Measurements from ENCODE around the gene MASP2.
"Not testable (repeated sequence)": the region's sequence is repeated elsewhere in the genome, so short reads cannot be mapped to it uniquely, and the experiment has no call there.

The MASP2 gene

DNA sequence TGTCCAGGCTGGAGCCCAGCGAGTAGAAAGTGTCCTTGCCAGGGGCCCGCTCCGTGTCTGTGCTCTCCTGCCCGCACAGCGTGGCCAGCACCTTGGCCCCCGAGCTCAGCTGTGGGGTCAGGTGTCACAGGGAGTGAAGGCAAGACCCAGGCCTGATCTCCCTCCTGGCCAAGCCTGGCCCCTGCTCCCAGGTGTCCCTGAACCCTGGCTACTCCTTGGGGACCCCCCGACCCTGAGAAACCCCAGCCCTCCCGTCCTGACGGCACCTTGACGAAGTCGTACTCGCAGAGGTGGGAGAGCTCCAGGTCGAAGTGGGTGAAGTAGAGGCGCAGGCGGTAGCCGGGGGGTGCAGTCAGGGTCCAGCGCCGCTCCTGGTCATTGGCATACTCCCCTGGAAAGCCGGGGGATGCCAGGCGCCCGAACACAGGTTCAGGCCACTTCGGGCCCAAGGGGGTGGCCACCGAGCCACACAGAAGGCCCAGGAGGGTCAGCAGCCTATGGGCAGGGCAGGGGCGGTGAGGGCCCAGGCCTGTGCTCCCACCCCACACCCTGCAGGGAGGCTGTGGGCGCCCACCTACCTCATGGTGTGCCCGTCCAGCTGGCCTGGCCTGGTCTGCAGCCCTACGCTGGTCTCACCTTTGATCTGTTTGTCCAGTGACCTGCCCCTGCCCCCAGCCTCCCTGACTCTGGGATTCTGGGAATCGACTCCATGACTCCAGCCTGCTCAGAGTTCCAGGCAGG lies at the start of gene MASP2:
Gene MASP2 (minus strand): TSS at position 615 of the 741 bp plus-strand sequence. CDS start 32 bp downstream, at position 583.
- no peak for DNase-seq (ENCODE audit: extremely low spot score)
- no peak for TF ChIP-seq LEF1 (IDR thresholded peaks at IDR 0.05; ENCODE audit: borderline replicate concordance)
- no peak for TF ChIP-seq NFRKB (IDR thresholded peaks at IDR 0.05)
- TF ChIP-seq TARDBP (IDR thresholded peaks at IDR 0.05), result no peak
- TF ChIP-seq FOXA1 (IDR thresholded peaks at IDR 0.05), result no peak
- no peak for TF ChIP-seq BHLHE40 (IDR thresholded peaks at IDR 0.05; ENCODE audit: borderline replicate concordance)
- no peak for TF ChIP-seq ELF4 (IDR thresholded peaks at IDR 0.05)
- no peak for TF ChIP-seq SP1 (IDR thresholded peaks at IDR 0.05)
- CTCF ChIA-PET, result interaction anchor here (0.8 kb wide), 1 partner anchor 9 kb away, joined by 5 read pairs; no protein-coding TSS in a partner anchor
- POLR2A ChIA-PET, result no interaction called here

DNA sequence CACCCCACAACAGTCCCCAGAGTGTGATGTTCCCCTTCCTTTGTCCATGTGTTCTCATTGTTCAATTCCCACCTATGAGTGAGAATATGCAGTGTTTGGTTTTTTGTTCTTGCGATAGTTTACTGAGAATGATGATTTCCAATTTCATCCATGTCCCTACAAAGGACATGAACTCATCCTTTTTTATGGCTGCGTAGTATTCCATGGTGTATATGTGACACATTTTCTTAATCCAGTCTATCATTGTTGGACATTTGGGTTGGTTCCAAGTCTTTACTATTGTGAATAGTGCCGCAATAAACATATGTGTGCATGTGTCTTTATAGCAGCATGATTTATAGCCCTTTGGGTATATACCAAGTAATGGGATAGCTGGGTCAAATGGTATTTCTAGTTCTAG lies 36.7 kb upstream of the MASP2 start:
- CTCF ChIA-PET; POLR2A ChIA-PET; DNase-seq (ENCODE audit: extremely low spot score): not testable (repeated sequence)

GRCh38 chr1:11080931-11081330 lies 33.9 kb upstream of the MASP2 start:
- no peak for TF ChIP-seq ZNF384 (IDR thresholded peaks at IDR 0.05)
- TF ChIP-seq CTBP1 (IDR thresholded peaks at IDR 0.05; ENCODE audit: borderline replicate concordance), result no peak
- TF ChIP-seq ARNT (IDR thresholded peaks at IDR 0.05), result no peak
- no peak for TF ChIP-seq FOXA1 (IDR thresholded peaks at IDR 0.05)
- no peak for TF ChIP-seq HDGF (IDR thresholded peaks at IDR 0.05; ENCODE audit: borderline replicate concordance)
- TF ChIP-seq SP1 (IDR thresholded peaks at IDR 0.05), result no peak
- TF ChIP-seq BHLHE40 (IDR thresholded peaks at IDR 0.05; ENCODE audit: borderline replicate concordance), result no peak
- no peak for TF ChIP-seq L3MBTL2 (conservative IDR thresholded peaks at IDR 0.05)
- no peak for TF ChIP-seq NFRKB (IDR thresholded peaks at IDR 0.05)
- TF ChIP-seq FOXM1 (IDR thresholded peaks at IDR 0.05; ENCODE audit: borderline replicate concordance), result no peak
- TF ChIP-seq SUZ12 (IDR thresholded peaks at IDR 0.05), result no peak
- TF ChIP-seq TARDBP (IDR thresholded peaks at IDR 0.05), result no peak
- no peak for TF ChIP-seq ELF4 (IDR thresholded peaks at IDR 0.05)
- ChIA-PET POLR2A (interaction anchor here (4.3 kb wide), 1 partner anchor 18 kb away, joined by 14 read pairs; the partner anchor contains the start of gene EXOSC10), CTCF (interaction anchor here (0.9 kb wide), 1 partner anchor 8 kb away, joined by 3 read pairs; no protein-coding TSS in a partner anchor)
- DNase-seq (ENCODE audit: extremely low spot score), result no peak

GRCh38 chr1:11078631-11079030 lies 31.6 kb upstream of the MASP2 start:
- TF ChIP-seq SUZ12 (IDR thresholded peaks at IDR 0.05), result no peak
- TF ChIP-seq FOXA1 (IDR thresholded peaks at IDR 0.05), result no peak
- TF ChIP-seq FOXK2 (IDR thresholded peaks at IDR 0.05), result no peak
- no peak for TF ChIP-seq CTBP1 (IDR thresholded peaks at IDR 0.05; ENCODE audit: borderline replicate concordance)
- no peak for TF ChIP-seq BHLHE40 (IDR thresholded peaks at IDR 0.05; ENCODE audit: borderline replicate concordance)
- TF ChIP-seq L3MBTL2 (conservative IDR thresholded peaks at IDR 0.05), result no peak
- DNase-seq (ENCODE audit: extremely low spot score), result no peak
- POLR2A ChIA-PET, result interaction anchor here (4.3 kb wide), 1 partner anchor 21 kb away, joined by 14 read pairs; the partner anchor contains the start of gene EXOSC10
- CTCF ChIA-PET, result no interaction called here

GRCh38 chr1:11073398-11073797 lies 26.4 kb upstream of the MASP2 start:
- CTCF ChIA-PET, result interaction anchor here (1.0 kb wide), 1 partner anchor 8 kb away, joined by 3 read pairs; no protein-coding TSS in a partner anchor
- POLR2A ChIA-PET, result not testable (repeated sequence)

DNA sequence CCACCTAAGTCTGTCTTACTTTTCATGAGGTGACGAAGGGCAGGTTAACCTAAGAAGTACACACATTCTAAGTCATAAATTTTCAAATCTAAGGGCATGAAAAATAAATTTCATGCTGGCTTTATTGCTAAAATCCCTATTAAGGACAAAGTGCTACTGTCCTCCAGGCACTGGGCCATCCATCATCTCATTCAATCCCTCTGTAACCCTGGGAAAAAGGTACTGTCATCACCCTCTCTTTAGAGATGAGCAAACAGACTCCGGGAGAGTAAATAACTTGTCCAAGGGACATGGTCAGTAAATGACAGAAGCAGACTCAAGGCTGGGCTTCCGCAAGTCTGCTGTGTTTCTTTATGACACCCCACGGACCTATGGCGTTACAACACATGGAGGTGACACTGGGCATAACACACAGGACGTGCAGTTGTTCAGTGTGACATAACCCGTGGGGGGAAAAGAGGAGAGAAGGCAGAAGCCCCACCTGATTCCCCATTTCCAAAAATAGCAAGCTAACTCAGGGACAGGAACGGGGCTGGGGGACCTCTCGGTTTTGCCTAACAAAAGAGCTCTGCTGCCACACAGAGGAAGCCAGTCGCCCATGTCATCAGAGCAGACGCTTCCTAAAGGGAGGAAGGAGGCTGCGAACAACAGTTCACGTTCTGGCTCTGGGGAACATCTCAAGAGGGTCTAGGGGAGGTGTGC lies 25.3 kb upstream of the MASP2 start:
- TF ChIP-seq LEF1 (IDR thresholded peaks at IDR 0.05; ENCODE audit: borderline replicate concordance) (no peak), ELF4 (IDR thresholded peaks at IDR 0.05) (no peak), PKNOX1 (IDR thresholded peaks at IDR 0.05) (no peak)
- ChIA-PET POLR2A (interaction anchor here (0.7 kb wide), 1 partner anchor 13 kb away, joined by 4 read pairs; the partner anchor contains the start of gene SRM), CTCF (interaction anchor here (1.0 kb wide), 1 partner anchor 9 kb away, joined by 3 read pairs; no protein-coding TSS in a partner anchor)
- no peak for DNase-seq (ENCODE audit: extremely low spot score)

More at GRCh38 chr1:11073398-11073797, 26.4 kb upstream of the MASP2 start:
- DNase-seq (ENCODE audit: extremely low spot score), result not testable (repeated sequence)

GRCh38 chr1:11071463-11072215 lies 24.6 kb upstream of the MASP2 start:
- no peak for DNase-seq (ENCODE audit: extremely low spot score)
- ChIA-PET CTCF (no interaction called here), POLR2A (interaction anchor here (0.8 to 2.5 kb wide), 3 partner anchors 12 to 28 kb away, joined by 4 to 10 read pairs (median 5); partner anchors contain the start of genes EXOSC10 and SRM)
- TF ChIP-seq ZNF384 (IDR thresholded peaks at IDR 0.05), result no peak
- no peak for TF ChIP-seq LEF1 (IDR thresholded peaks at IDR 0.05; ENCODE audit: borderline replicate concordance)
- TF ChIP-seq BHLHE40 (IDR thresholded peaks at IDR 0.05; ENCODE audit: borderline replicate concordance), result no peak
- TF ChIP-seq PKNOX1 (IDR thresholded peaks at IDR 0.05), result no peak
- no peak for TF ChIP-seq FOXK2 (IDR thresholded peaks at IDR 0.05)
- no peak for TF ChIP-seq ELF4 (IDR thresholded peaks at IDR 0.05)
- TF ChIP-seq SUZ12 (IDR thresholded peaks at IDR 0.05), result no peak
- TF ChIP-seq CTBP1 (IDR thresholded peaks at IDR 0.05; ENCODE audit: borderline replicate concordance), result no peak
- TF ChIP-seq TARDBP (IDR thresholded peaks at IDR 0.05), result no peak
- no peak for TF ChIP-seq HDGF (IDR thresholded peaks at IDR 0.05; ENCODE audit: borderline replicate concordance)
- no peak for TF ChIP-seq NFRKB (IDR thresholded peaks at IDR 0.05)
- TF ChIP-seq ARNT (IDR thresholded peaks at IDR 0.05), result no peak
- no peak for TF ChIP-seq FOXM1 (IDR thresholded peaks at IDR 0.05; ENCODE audit: borderline replicate concordance)

Data from HEK293T (cell line).